Activated CD8-positive, alpha-beta memory T cell treated with anti-CD3 and anti-CD28 coated beads, Interleukin-2, amount 10 ng/mL, durations not matched to agents 7 days and 5 days (primary cell): ENCODE data around the gene SEMA4D. TPM values are rescaled to one million over a fixed set of nuclear protein-coding genes. Genes with fewer than 3 reads are reported as not detected.

Source experiments
- ATAC-seq: fragments of 150-1000 bp; cut with Tn5 transposase; one replicate; pipeline ENCODE4 v1.10.0; 2021; ENCODE audit warnings: moderate library complexity
- CTCF ChIA-PET: fragments of 350-600 bp; sonication (Branson Sonifier 250); formaldehyde crosslinking; loops from one replicate; lab custom pipeline; 2021; ENCODE audit warnings: antibody characterized with exemption; lab: Charles Lee
- DNase-seq: peaks from one replicate; pipeline ENCODE4 v3.0.0-alpha.2; 2020
- H3K27ac Mint-ChIP-seq: one replicate; pipeline ENCODE4 v1.8.0; 2021; ENCODE audit warnings: mild to moderate bottlenecking, mixed read lengths
- H3K27me3 Mint-ChIP-seq: one replicate; pipeline ENCODE4 v1.8.0; 2021; ENCODE audit warnings: mixed read lengths
- H3K36me3 Mint-ChIP-seq: one replicate; pipeline ENCODE4 v1.8.0; 2021; ENCODE audit warnings: mild to moderate bottlenecking, mixed read lengths
- H3K4me1 Mint-ChIP-seq: one replicate; pipeline ENCODE4 v1.8.0; 2021; ENCODE audit warnings: mixed read lengths
- H3K4me3 Mint-ChIP-seq: one replicate; pipeline ENCODE4 v1.8.0; 2021; ENCODE audit warnings: mild to moderate bottlenecking, moderate library complexity, mixed read lengths
- H3K9me3 Mint-ChIP-seq: one replicate; pipeline ENCODE4 v1.8.0; 2022; ENCODE audit warnings: low read depth, mixed read lengths
- total RNA-seq, 2 experiments: library from RNA; stranded (reverse); gene quantifications; one replicate each; pipeline ENCODE4 v1.2.3, GENCODE V29; 2021

Gene SEMA4D
- total RNA-seq, 2 experiments from 2014 or later, result 408 to 525 TPM

GRCh38 chr9:89495824-89496560 is 1.9 kb downstream of the SEMA4D start:
- DNase-seq (no peak), ATAC-seq (no peak)
- no peaks in the 10 kb centered on the region for H3K27me3 Mint-ChIP-seq
- no peaks in the 10 kb centered on the region for H3K9me3 Mint-ChIP-seq
- CTCF ChIA-PET, result interaction anchor here (1.0 to 2.0 kb wide), 11 partner anchors 9 to 67 kb away, joined by 3 to 11 read pairs (median 4); no protein-coding TSS in a partner anchor
- peaks cover 50% of the 10 kb centered on the region for H3K36me3 Mint-ChIP-seq
- H3K4me1 Mint-ChIP-seq, result peaks cover 80% of the 10 kb centered on the region
- peak overlapping the region; percentile 94 for H3K4me3 Mint-ChIP-seq
- H3K27ac Mint-ChIP-seq, result peak overlapping the region; percentile 90

- peaks cover 81% of the 10 kb centered on the region for H3K4me1 Mint-ChIP-seq
- peak overlapping the region; percentile 69 for H3K27ac Mint-ChIP-seq
- H3K36me3 Mint-ChIP-seq, result peaks cover 61% of the 10 kb centered on the region
- H3K4me3 Mint-ChIP-seq, result peak overlapping the region; percentile 94
- DNase-seq, result no peak
- CTCF ChIA-PET, result no interaction called here
- no peak for ATAC-seq
- no peaks in the 10 kb centered on the region for H3K27me3 Mint-ChIP-seq
- no peaks in the 10 kb centered on the region for H3K9me3 Mint-ChIP-seq
Observed at GRCh38 chr9:89494199-89494598, 3.7 kb downstream of the SEMA4D start.

DNA sequence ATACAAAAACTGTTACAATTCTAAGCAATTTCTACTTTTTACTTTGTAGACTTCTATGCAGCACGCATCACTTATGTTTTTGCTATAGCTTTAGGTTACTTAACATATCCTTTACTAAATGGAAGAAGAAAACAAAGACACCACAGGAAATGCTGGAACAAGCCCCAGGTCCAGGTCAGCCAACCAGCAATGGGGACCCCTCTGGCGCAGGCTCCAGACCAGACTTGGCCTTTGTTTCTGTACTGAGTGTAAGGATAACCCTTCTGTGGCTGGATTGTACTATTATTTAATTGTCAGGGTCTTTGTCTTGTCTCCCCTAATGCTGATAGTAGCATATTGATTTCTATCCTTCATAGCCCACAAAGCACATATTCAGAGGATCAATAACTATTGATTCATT is 4.2 kb downstream of the SEMA4D start:
- no peaks in the 10 kb centered on the region for H3K27me3 Mint-ChIP-seq
- CTCF ChIA-PET, result interaction anchor here (1.3 kb wide), 1 partner anchor 56 kb away, joined by 7 read pairs; no protein-coding TSS in a partner anchor
- H3K4me3 Mint-ChIP-seq, result peak overlapping the region; percentile 94
- H3K9me3 Mint-ChIP-seq, result no peaks in the 10 kb centered on the region
- H3K36me3 Mint-ChIP-seq, result peaks cover 65% of the 10 kb centered on the region
- peak overlapping the region; percentile 69 for H3K27ac Mint-ChIP-seq
- ATAC-seq (no peak), DNase-seq (no peak)
- H3K4me1 Mint-ChIP-seq, result peaks cover 81% of the 10 kb centered on the region

- no peaks in the 10 kb centered on the region for H3K9me3 Mint-ChIP-seq
- H3K36me3 Mint-ChIP-seq, result peaks cover 68% of the 10 kb centered on the region
- DNase-seq (no peak), ATAC-seq (no peak)
- peak overlapping the region; percentile 94 for H3K4me3 Mint-ChIP-seq
- peak overlapping the region; percentile 69 for H3K27ac Mint-ChIP-seq
- CTCF ChIA-PET, result interaction anchor here (1.3 kb wide), 1 partner anchor 56 kb away, joined by 7 read pairs; no protein-coding TSS in a partner anchor
- H3K4me1 Mint-ChIP-seq, result peaks cover 80% of the 10 kb centered on the region
- no peaks in the 10 kb centered on the region for H3K27me3 Mint-ChIP-seq
Observed at GRCh38 chr9:89493181-89493580, 4.7 kb downstream of the SEMA4D start.

GRCh38 chr9:89492586-89492985 is 5.3 kb downstream of the SEMA4D start:
- Mint-ChIP-seq H3K9me3 (no peaks in the 10 kb centered on the region), H3K27ac (peak overlapping the region; percentile 65), H3K4me1 (peaks cover 84% of the 10 kb centered on the region), H3K36me3 (peaks cover 73% of the 10 kb centered on the region), H3K4me3 (peak overlapping the region; percentile 35), H3K27me3 (no peaks in the 10 kb centered on the region)
- DNase-seq (no peak), ATAC-seq (no peak)
- CTCF ChIA-PET, result interaction anchor here (1.0 to 4.6 kb wide), 4 partner anchors 36 to 64 kb away, joined by 3 to 36 read pairs (median 6); no protein-coding TSS in a partner anchor

DNA sequence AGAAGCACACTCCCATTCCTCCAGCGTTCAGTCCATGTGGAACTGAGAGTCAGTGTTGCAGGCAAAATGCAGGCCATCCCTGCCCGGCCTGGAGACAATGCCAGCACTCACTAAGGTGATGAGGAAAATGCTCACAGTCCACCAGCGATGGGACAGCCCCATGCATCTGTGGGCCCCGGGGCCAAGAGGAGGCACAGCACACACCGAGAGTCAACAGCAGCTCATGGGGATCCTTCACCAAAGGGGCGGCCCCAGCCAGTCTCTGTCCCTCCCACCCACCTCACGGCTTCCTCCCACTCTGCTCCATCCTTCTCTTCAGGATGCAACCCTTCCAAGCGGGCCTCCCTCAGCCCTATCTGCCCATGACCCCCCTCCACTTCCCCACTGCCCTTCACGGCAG is 6.2 kb downstream of the SEMA4D start:
- Mint-ChIP-seq H3K9me3 (no peaks in the 10 kb centered on the region), H3K27ac (peak overlapping the region; percentile 65), H3K27me3 (no peaks in the 10 kb centered on the region), H3K4me1 (peaks cover 91% of the 10 kb centered on the region), H3K36me3 (peaks cover 74% of the 10 kb centered on the region), H3K4me3 (peak overlapping the region; percentile 35)
- ATAC-seq (peak; percentile 27), DNase-seq (no peak)
- CTCF ChIA-PET, result interaction anchor here (0.8 to 4.6 kb wide), 4 partner anchors 10 to 63 kb away, joined by 3 to 36 read pairs (median 4); no protein-coding TSS in a partner anchor

- Mint-ChIP-seq H3K9me3 (no peaks in the 10 kb centered on the region), H3K36me3 (peaks cover 70% of the 10 kb centered on the region), H3K4me1 (peaks cover 96% of the 10 kb centered on the region), H3K27me3 (no peaks in the 10 kb centered on the region), H3K4me3 (peak overlapping the region; percentile 45), H3K27ac (peak overlapping the region; percentile 84)
- CTCF ChIA-PET, result interaction anchor here (0.8 to 4.6 kb wide), 10 partner anchors 8 to 176 kb away, joined by 3 to 36 read pairs (median 4); no protein-coding TSS in a partner anchor
- ATAC-seq (peak; percentile 70), DNase-seq (no peak)
Observed at GRCh38 chr9:89489548-89490530, 8.1 kb downstream of the SEMA4D start.

- Mint-ChIP-seq H3K4me3 (no peak overlapping the region), H3K27me3 (no peaks in the 10 kb centered on the region), H3K36me3 (peaks cover 69% of the 10 kb centered on the region), H3K27ac (peak overlapping the region; percentile 3), H3K9me3 (no peaks in the 10 kb centered on the region), H3K4me1 (peaks cover 95% of the 10 kb centered on the region)
- DNase-seq (no peak), ATAC-seq (no peak)
- CTCF ChIA-PET, result interaction anchor here (1.3 to 4.6 kb wide), 4 partner anchors 10 to 60 kb away, joined by 3 to 36 read pairs (median 4); no protein-coding TSS in a partner anchor
Observed at GRCh38 chr9:89488936-89489335, 9.0 kb downstream of the SEMA4D start.

GRCh38 chr9:89488131-89488530 is 9.8 kb downstream of the SEMA4D start:
- Mint-ChIP-seq H3K27me3 (no peaks in the 10 kb centered on the region), H3K4me1 (peaks cover 95% of the 10 kb centered on the region), H3K36me3 (peaks cover 68% of the 10 kb centered on the region), H3K9me3 (no peaks in the 10 kb centered on the region), H3K4me3 (no peak overlapping the region), H3K27ac (peak overlapping the region; percentile 9)
- ATAC-seq, result no peak
- CTCF ChIA-PET, result interaction anchor here (1.0 to 4.6 kb wide), 6 partner anchors 11 to 60 kb away, joined by 3 to 36 read pairs (median 4); no protein-coding TSS in a partner anchor
- no peak for DNase-seq

GRCh38 chr9:89486681-89487080 is 11.2 kb downstream of the SEMA4D start:
- H3K36me3 Mint-ChIP-seq, result peaks cover 68% of the 10 kb centered on the region
- H3K4me3 Mint-ChIP-seq, result no peak overlapping the region
- H3K9me3 Mint-ChIP-seq, result no peaks in the 10 kb centered on the region
- peak overlapping the region; percentile 73 for H3K27ac Mint-ChIP-seq
- no peaks in the 10 kb centered on the region for H3K27me3 Mint-ChIP-seq
- peaks cover 95% of the 10 kb centered on the region for H3K4me1 Mint-ChIP-seq
- ATAC-seq (no peak), DNase-seq (no peak)
- CTCF ChIA-PET, result interaction anchor here (1.2 to 1.3 kb wide), 2 partner anchors 9 to 62 kb away, joined by 3 to 4 read pairs; no protein-coding TSS in a partner anchor

GRCh38 chr9:89484475-89485404 is 13.2 kb downstream of the SEMA4D start:
- no peaks in the 10 kb centered on the region for H3K27me3 Mint-ChIP-seq
- H3K9me3 Mint-ChIP-seq, result no peaks in the 10 kb centered on the region
- DNase-seq, result no peak
- peak overlapping the region; percentile 68 for H3K4me3 Mint-ChIP-seq
- peaks cover 92% of the 10 kb centered on the region for H3K4me1 Mint-ChIP-seq
- peaks cover 71% of the 10 kb centered on the region for H3K36me3 Mint-ChIP-seq
- no peak for ATAC-seq
- CTCF ChIA-PET, result interaction anchor here (0.8 to 5.2 kb wide), 3 partner anchors 12 to 64 kb away, joined by 3 to 37 read pairs (median 5); no protein-coding TSS in a partner anchor
- peak overlapping the region; percentile 83 for H3K27ac Mint-ChIP-seq
